ENCODE data around the gene PGBD2. TPM values are rescaled to one million over a fixed set of nuclear protein-coding genes. Genes with fewer than 3 reads are reported as not detected.
A peak's percentile ranks its signal among the peaks of the same experiment; 100 is the strongest.
"Not testable (repeated sequence)": the region's sequence is repeated elsewhere in the genome, so short reads cannot be mapped to it uniquely, and the experiment has no call there.

PGBD2 gene, protein sequence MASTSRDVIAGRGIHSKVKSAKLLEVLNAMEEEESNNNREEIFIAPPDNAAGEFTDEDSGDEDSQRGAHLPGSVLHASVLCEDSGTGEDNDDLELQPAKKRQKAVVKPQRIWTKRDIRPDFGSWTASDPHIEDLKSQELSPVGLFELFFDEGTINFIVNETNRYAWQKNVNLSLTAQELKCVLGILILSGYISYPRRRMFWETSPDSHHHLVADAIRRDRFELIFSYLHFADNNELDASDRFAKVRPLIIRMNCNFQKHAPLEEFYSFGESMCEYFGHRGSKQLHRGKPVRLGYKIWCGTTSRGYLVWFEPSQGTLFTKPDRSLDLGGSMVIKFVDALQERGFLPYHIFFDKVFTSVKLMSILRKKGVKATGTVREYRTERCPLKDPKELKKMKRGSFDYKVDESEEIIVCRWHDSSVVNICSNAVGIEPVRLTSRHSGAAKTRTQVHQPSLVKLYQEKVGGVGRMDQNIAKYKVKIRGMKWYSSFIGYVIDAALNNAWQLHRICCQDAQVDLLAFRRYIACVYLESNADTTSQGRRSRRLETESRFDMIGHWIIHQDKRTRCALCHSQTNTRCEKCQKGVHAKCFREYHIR
- 7.0 and 7.9 TPM in 2 replicates for total RNA-seq (2014; rRNA removed; shearing (Covaris generic))

DNA sequence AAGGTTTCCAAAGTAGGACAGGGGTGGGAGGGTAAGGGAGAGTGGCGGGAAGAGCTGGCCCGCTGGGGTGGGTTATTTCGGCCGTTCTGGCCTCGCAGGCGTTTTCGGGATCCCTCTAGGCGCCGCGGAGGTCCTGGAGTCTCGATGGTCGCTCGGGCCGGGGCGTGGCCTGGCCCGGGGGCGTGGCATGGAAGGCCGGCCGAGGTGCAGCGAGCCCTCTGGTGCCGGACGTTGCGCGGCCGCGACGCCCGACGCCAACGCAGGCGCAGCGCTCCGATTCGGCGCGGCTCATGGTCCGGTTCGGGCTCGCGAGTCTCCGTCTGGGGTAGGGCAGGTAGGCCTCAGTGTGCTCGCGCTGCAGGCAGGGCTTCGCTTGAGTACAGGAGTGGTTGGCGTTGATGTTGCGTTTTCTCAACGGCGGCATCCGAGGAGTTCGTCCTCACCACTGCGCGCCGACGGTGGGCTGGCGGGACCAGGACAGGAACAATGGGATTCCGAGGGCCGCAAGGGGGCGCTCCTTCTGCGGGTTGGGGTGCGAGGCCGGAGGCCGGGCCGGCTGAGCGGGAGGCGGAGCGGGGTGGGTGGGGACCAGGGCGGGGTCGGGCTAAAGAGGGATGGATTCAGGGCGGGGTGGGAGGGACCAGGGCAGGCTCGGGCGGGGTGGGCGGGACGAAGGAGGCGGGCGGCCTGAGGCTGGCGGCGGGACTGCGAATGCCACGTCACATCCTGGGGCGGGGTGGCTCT, at the start of gene PGBD2:
PGBD2 (plus strand) TSS at position 227 of the 744 bp plus-strand sequence. CDS start 7,628 bp downstream, outside the sequence.
- peak; percentile 95 for DNase-seq (ENCODE audit: low read depth)

DNA sequence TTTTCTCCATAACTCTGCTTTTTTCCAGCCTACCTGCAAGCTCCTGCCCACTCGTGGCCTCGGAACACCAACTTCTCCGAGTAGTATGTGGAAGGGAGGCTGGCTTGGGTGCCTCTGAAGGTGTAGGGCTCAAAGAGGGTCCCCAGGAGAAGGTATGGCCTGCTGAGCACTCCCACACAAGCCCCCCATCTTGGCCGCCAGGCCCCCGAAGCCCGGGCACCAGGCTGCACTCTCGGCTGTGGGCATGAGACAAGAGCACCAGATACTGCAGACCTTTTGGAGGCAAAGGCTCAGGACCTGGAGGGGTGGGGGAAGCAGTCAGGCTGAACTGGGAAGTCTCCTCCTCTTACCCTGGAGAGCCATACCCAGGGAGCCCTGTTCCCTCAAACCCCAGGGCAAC, 48.8 kb upstream of the PGBD2 start:
- DNase-seq (ENCODE audit: low read depth), result no peak

DNA sequence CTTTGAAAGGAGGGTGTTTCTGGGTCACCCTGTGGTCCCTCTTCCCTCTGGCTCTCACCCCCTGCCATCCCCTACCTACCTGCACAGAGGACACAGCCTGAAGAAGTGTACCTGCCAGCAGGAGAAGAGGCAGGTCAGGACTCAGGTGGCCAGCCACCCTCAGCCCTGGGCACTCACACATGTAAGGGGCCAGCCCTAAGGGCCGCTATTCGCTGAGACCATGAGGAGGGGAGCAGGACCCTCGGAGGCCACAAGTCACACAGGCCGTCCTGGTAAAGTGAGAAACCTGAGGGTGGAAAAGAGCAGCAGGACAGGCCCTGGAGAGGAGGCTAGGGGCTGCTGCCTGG, 48.3 kb upstream of the PGBD2 start:
- DNase-seq (ENCODE audit: low read depth), result no peak

DNA sequence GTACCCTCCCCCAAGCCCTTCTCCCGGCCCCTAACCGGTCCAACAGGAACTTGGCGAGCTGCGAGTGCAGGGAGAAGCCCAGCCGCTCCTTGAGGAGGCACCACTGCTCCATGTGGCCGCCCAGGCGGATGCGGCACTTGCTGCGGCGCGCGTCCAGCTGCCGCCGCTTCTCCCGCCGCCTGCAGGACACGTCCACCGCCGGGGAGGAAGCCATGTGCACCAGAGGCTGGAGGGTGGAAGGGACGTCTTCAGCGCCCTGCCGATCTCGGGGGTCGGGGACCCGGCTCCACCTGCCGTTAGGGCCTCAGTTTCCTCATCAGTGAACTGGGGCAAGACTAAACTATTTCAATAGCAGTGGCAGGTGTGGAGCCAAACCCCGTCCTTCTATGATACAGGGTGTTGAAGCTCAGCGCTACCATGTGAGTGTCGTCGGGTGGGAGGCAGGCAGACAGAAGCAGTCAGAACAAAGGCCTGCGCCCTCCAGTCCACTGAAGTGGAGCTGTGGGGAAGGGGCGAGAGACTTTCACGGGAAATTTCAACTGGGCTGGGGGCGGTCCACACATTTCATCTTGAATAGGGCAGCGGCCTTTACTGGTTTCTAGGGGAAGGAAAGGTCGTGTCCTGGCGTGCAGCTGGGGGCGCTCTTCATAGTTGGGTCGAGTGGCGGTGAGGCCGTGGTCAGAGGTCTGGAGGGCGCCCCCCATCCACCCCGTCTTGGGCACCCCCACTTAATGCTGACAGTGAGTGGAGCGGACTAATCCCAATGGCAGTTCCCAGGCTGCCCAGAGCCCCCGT, 47.7 kb upstream of the PGBD2 start:
- peak; percentile 79 for DNase-seq (ENCODE audit: low read depth)

DNA sequence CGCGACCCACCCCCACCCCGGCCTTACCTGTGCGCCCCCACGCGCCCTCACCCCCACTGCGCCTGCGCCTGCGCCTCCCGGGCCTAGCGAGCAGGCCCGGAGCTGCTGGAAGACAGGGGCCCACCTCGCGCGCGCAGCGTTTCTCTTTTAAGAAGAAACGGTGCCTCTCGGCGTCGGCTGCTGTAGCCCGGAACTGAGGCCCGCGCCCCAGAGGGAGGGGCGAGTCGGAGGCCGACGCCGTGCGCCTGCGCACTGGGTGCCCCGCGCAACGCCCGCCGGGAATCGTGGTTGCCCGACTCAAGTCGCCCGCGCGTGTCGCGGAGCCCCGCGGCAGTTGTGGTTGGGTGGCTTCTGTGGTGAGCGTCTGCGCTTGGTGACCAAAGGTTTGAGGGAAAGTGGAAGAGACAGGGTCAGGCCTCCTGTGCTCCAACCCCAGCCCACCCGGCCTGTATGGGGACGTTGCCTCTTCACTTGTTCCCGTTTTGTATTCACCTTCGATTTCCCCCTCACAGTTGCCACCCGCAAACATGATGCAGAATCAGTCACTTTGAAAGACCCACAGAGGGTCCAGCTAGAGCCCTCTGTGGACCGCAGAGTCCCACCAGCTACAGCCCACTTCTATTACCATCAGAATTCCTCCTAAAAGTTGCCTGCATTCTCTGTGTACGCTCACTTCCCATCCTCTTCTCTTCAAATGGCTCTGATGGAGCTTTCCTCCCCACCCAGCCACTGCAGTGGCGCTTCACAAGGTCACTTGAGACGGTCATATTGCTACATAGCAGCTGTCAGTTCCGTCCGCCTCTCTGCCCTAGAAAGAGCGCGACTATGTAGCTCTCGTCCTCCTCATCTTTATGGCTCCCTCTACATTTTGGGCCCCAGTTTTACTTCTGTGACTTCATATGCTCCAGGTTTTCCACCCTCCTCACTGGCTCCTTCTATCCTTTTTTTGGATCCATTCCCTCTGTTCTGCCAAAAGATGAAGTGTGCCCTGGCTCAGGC, 46.8 kb upstream of the PGBD2 start, which contains the start of gene ZNF692:
ZNF692 (minus strand) TSS at position 195 of the 999 bp plus-strand sequence. CDS start 776 bp downstream, outside the sequence.
- DNase-seq (ENCODE audit: low read depth), result peak; percentile 98

DNA sequence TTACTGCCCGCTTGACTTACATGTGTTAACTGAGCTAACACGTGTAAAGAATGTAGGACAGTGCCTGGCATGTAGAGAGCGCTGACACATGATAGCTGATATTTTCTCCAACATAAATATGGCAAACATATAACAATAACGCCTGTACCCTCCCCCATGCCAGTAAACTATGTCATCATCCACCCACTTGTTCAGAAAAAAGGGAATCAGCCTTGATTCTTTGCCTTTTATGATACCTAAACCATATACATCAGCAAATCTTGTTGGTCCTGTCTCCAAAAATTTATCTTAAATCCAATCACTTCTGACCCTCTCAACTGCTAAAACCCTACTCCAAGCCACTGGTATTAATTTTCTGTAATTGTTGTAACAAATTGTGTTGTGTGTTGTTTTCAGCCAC, 46.0 kb upstream of the PGBD2 start:
- no peak for DNase-seq (ENCODE audit: low read depth)

DNA sequence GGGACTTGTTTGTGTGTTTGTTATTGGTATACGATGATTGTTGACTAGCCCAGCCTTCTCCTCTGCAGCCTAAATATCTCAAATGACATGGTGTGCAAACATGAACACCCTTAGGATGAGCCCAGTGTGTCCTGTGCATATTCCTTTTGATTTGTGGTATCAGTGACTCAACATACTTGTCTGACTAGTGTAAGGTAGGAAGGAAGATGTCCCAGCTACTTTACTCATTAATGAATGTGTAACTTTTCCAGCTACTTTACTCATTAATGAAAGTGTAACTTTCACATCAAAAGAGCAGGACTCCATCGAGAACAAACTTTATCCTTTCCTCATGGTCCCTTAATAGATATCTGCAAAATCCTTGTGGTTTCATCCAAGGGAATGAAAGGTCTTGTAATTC, 44.4 kb upstream of the PGBD2 start:
- DNase-seq (ENCODE audit: low read depth), result no peak

DNA sequence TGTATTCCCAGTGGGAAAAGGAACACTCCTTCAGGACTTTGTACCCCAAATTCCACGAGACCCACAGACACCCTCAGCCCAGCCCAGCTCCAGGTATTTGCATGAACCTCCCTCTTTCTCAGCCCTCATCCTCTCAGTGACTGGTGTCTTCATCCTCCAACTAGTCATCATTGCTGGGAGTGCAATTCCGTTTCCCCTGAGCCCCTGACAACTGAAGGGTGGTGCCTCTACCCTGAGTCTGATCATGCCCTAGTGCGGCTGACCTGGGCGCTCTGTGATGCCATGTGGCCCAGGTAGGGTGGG, 43.4 kb upstream of the PGBD2 start:
- no peak for DNase-seq (ENCODE audit: low read depth)

DNA sequence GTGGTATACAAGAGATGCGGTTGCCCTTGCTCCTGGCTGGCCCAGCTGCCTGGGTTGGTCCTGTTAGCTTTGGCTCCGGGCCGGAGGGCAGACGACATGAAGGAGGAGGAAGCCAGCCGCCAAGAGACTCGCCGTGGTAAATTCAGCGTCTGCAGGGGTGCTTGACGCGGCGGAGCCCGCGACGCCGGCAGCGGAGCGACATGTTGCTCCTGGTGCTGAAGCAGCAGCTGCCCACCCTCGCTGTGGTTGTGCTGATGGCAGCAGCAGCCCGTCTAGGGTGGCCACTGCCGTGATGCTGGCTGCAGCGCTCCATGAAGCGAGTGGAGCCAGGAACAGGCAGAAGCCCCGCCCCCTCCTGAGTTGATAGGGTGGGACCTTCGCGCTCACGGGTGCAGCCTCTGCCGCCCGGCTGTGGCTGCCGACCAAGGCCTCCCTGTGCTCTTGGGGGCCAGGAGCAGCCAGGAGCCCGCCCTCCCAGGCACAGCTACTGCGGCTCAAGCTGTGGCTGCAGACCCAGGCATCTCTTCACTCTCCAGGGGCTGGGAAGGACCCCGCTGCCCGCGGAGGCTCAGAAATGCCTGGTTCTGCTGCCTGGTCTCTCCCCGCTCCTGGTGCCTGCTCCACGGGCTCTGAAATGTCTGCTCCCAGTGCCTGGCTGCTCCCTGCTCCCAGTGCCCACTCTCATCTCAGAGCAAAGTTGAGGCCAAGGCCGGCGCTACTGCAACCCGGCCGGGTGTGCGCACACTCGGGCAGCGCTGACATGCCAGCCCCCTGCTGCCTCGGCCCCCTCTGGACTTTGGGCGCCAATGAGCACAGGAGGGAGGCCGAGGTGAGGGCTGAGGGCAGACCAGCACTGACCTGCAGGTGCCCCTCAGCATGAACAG, 42.8 kb upstream of the PGBD2 start:
- DNase-seq (ENCODE audit: low read depth), result peak; percentile 84

DNA sequence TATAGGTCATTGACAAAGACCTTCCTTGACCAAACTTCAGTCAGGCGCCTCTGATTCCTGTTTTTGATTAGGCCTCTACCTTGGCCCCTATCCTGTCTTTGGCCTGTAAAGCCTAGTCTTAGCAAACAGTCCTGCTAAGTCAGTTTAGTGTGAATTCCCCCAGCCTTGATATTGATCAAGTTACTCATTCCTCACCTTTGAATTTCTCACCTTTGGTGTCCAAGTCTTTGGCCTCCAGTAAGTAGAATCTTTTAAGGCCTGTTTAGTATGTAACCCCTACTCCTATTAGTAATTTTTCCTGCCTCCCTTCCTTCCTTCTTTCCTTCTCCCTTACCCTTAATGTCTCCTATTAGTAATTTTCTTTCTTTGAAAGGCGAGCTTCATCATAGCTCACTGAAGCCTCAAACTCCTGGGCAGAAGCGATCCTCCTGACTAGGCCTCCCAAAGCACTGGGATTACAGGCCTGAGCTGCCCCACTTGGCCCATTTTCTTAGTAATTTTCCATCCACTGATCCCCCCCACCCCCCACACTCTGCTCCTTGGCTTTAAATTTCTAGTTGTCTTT, 34.1 kb upstream of the PGBD2 start:
- DNase-seq (ENCODE audit: low read depth), result no peak

DNA sequence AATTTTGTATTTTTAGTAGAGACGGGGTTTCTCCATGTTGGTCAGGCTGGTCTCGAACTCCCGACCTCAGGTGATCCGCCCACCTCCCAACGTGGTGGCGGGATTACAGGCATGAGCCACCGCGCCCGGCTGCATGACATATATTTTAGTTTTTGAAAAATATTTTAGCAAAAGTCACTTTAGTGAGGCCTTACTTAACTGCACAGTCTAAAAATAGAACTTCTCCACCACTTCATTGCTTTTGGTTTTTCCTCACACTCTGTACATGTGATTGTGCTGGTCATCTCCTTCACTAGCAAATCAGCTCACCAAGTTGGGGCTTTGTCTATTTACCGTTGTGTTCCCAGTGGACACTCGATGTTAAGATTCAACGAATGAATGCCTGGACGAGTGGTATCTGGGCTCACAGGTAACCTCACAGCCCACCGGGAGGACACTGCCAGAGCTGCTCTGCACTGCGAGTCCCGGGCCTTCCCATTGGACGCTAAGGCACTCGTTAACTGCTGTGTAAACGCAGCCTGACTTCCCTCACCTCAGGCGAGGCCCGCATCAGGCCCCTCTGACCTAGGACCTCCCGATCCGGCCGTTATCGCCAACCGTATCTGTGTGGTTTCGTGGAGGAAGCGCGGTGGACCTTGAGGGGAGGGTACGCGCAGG, 33.2 kb upstream of the PGBD2 start:
- DNase-seq (ENCODE audit: low read depth), result peak; percentile 83

DNA sequence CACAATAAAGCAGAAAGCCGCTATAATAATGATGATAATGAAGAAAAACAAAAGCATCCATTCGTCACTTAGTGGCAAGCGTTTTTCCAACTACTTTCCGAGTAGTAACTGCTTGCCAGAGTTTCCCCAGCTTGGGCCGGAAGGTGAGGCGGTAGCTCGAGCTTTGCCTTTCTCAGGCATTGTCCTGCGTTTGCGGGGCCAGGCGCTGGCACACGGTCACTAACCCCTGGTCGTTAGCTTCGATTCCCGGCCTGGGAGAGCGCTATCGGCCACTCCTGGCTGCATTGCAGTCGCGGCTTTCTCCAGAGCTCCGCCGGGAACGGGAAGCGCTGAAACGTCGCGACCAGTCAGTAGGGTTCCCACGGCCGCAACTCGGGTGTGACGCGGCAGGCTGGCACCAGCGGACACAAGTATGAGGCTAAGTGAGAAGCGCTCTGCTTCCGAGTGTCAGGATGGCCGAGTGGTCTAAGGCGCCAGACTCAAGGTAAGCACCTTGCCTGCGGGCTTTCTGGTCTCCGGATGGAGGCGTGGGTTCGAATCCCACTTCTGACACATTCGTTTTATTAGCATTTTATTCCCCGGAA, 32.5 kb upstream of the PGBD2 start:
- DNase-seq (ENCODE audit: low read depth), result peak; percentile 97

DNA sequence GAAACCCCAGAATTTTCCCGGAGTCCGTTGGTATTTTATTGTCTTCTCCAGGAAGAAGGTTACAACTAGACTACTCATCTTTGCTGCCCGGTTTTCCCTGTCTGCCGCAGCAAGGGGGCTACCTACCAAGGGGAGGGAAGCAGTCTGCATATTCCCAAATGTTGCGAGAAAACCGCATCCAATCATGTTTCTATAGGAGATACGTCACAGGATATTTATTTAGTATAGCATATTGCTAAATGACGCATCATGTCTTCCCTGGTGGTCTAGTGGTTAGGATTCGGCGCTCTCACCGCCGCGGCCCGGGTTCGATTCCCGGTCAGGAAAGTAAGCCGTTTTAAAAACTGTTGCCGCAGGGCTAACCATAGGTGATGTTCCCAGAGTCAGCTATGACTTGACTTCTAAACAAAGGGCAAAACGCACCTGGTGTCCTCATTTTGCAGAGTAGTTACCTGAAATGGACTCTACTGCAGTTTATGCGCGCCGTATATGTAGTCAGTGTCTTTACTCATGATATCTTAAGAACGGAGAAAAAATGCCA, 32.0 kb upstream of the PGBD2 start:
- peak; percentile 85 for DNase-seq (ENCODE audit: low read depth)

DNA sequence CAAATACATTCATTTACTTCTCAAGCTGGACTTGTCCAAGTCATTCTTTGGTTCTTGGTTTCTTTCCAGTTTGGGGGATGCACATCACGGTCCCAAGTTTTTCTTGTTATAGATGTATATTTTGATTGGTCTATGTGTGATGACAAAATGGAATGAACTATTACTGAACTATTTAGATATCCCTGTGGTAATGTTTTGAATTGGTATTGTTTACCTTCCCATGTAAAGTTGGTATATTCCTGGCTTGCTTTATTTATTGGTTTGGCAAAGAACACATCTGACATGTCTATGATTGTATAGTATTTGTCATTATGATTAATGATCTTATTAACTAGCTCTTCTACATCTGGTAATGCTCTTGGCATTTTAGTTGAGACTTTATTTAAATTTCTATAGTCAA, 24.8 kb upstream of the PGBD2 start:
- no peak for DNase-seq (ENCODE audit: low read depth)

DNA sequence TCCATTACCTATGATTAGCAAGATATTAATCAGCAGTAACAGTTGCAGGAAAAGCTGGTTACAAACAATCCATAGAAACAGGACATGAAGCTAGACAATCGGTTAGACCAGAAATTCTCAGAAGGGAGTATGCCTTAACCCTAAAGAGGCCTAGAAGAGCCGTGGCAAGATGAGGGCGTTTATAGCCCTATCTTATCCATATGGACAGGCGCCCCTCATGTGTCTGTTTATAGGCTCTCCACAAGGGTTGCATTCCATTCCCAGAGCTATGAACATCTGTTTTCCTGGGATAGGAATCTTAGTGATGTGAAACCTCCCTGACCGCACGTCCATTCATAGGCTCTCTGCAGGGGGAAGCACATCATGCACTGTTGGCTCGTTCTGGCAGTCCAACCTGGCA, 23.6 kb upstream of the PGBD2 start:
- DNase-seq (ENCODE audit: low read depth), result not testable (repeated sequence)

DNA sequence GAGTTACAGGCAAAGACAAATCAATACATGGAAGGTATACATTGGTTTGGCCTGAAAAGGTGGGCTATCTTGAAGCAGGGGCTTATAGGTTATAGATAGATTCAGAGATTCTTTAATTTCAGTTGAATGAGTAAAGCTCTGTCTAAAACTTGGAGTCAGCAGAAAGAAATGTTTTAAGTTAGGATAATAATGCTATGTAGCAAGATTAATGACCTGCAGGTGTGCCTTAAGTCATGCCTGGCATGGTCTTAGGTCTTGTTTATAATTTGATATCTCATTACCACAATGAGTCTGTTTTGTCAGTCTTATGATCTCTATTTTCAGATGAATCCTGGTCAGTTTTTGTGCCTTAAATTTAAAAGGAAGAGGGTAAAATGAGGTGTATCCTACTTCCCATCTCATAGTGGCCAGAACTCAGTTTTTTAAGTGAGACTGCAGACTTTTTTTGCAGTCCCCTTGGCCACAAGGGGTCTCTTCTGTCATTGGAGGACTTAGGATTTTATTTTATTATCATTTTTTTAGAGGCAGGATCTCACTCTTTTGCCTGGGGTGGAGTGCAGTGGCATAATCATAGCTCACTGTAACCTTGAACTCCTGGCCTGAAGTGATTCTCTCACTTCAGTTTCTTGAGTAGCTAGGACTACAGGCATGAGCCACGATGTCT, 21.3 kb upstream of the PGBD2 start:
- no peak for DNase-seq (ENCODE audit: low read depth)

DNA sequence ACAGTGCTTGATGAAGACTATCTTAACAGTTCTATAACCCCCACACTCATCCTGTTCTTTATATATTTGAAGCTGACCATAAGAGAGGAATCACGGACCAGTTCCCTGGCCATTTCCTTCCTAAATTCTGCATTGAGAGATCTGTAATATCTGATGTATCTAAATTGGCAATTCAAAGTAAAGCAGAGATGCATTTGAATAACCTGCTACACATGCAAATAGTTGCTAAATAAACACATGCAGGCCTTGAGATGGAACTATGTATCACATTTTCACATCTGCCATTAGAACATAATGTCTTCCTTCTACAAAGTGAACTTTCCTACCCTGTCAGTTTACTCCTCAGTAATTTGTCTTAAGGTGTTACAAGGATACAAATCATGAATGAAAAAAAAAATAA, 20.4 kb upstream of the PGBD2 start:
- no peak for DNase-seq (ENCODE audit: low read depth)
